ENCODE measurements around the gene CD2BP2. TPM values are rescaled to one million over a fixed set of nuclear protein-coding genes. Genes with fewer than 3 reads are reported as not detected.

CD2BP2 gene
- total and polyA plus RNA-seq, 2 of the 13 experiments (the other 11 are each of a cell fraction or from before 2014, with no cell fraction given) = 24.9 to 54.6 TPM

DNA sequence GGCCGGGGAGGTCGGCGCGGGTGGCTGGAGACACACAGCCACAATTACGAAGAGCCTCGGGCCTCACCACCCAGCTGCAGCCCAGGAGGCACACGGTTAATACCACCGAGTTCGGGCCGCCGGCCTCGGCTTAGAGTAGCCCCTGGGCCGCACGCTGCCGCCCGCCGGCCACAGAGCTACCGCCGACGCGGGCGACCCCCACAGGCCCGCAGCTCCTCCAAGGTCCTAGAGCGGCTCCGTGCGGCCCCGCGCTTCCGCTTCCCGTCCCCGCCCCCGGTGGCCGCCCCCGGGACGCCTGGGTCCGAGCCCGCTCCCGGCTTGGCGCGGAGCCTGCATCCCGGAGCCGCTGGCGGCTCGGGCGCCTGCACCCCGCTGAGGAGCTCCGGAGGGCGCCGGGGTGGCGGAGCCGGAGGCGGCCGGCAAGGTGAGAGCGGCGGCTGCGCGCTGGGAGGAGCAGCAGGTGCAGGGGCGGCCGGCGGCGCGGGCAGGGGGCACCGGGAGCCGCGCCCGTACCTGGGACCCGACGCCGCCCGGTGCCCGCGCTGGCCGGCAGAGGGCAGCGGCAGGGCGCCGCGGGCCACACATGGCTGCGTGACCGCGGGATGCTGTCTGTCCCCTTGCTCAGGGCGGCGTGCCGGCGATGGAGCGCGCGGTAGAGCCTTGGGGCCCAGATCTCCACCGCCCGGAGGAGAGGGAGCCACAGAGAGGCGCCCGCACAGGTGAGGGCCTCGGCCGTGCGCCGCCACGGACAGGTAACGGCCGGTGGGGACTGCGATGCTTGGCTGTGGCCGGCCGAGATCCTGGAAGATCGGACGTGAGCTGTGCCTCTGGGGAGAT lies 40.3 kb upstream of the CD2BP2 start, which contains the start of gene ZNF48 (continued):
- 0 out of 2 replicates have a peak, but pooled peaks have one; percentile 16 for TF ChIP-seq ZNF839 (CRISPR knock-in tag; IDR thresholded peaks at IDR 0.05; ENCODE audit: borderline replicate concordance)
- TF ChIP-seq, protein P1, sequence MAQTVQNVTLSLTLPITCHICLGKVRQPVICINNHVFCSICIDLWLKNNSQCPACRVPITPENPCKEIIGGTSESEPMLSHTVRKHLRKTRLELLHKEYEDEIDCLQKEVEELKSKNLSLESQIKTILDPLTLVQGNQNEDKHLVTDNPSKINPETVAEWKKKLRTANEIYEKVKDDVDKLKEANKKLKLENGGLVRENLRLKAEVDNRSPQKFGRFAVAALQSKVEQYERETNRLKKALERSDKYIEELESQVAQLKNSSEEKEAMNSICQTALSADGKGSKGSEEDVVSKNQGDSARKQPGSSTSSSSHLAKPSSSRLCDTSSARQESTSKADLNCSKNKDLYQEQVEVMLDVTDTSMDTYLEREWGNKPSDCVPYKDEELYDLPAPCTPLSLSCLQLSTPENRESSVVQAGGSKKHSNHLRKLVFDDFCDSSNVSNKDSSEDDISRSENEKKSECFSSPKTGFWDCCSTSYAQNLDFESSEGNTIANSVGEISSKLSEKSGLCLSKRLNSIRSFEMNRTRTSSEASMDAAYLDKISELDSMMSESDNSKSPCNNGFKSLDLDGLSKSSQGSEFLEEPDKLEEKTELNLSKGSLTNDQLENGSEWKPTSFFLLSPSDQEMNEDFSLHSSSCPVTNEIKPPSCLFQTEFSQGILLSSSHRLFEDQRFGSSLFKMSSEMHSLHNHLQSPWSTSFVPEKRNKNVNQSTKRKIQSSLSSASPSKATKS (CRISPR knock-in tag; IDR thresholded peaks at IDR 0.05) = no peak
- 0 out of 2 replicates have a peak, but pooled peaks have one; percentile 38 for TF ChIP-seq TBX2 (CRISPR knock-in tag; IDR thresholded peaks at IDR 0.05; ENCODE audit: borderline replicate concordance)
- no peak for TF ChIP-seq REL (CRISPR knock-in tag; conservative IDR thresholded peaks at IDR 0.05)
- TF ChIP-seq ZNF224 (CRISPR knock-in tag; IDR thresholded peaks at IDR 0.05) = peak; percentile 90
- TF ChIP-seq, protein P2, sequence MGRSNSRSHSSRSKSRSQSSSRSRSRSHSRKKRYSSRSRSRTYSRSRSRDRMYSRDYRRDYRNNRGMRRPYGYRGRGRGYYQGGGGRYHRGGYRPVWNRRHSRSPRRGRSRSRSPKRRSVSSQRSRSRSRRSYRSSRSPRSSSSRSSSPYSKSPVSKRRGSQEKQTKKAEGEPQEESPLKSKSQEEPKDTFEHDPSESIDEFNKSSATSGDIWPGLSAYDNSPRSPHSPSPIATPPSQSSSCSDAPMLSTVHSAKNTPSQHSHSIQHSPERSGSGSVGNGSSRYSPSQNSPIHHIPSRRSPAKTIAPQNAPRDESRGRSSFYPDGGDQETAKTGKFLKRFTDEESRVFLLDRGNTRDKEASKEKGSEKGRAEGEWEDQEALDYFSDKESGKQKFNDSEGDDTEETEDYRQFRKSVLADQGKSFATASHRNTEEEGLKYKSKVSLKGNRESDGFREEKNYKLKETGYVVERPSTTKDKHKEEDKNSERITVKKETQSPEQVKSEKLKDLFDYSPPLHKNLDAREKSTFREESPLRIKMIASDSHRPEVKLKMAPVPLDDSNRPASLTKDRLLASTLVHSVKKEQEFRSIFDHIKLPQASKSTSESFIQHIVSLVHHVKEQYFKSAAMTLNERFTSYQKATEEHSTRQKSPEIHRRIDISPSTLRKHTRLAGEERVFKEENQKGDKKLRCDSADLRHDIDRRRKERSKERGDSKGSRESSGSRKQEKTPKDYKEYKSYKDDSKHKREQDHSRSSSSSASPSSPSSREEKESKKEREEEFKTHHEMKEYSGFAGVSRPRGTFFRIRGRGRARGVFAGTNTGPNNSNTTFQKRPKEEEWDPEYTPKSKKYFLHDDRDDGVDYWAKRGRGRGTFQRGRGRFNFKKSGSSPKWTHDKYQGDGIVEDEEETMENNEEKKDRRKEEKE (IDR thresholded peaks at IDR 0.05) = no peak
- TF ChIP-seq THAP11 (CRISPR knock-in tag; IDR thresholded peaks at IDR 0.05) = peak; percentile 92
- TF ChIP-seq RFXAP (CRISPR knock-in tag; IDR thresholded peaks at IDR 0.05; ENCODE audit: borderline replicate concordance) = peak; percentile 56; the same call in 1 of the 2 replicates
- no peak for TF ChIP-seq CC2D1A (CRISPR knock-in tag; IDR thresholded peaks at IDR 0.05)
- TF ChIP-seq NFATC3 (CRISPR knock-in tag; IDR thresholded peaks at IDR 0.05) = no peak
- peak; percentile 71; the same call in 1 of the 2 replicates for TF ChIP-seq FOXC1 (CRISPR knock-in tag; IDR thresholded peaks at IDR 0.05; ENCODE audit: borderline replicate concordance)
- peak; percentile 72; the same call in 1 of the 2 replicates for TF ChIP-seq ZNF788 (CRISPR knock-in tag; IDR thresholded peaks at IDR 0.05; ENCODE audit: borderline replicate concordance)
- TF ChIP-seq ZSCAN9 (CRISPR knock-in tag; IDR thresholded peaks at IDR 0.05; ENCODE audit: borderline replicate concordance) = peak; percentile 44; the same call in 1 of the 2 replicates
- TF ChIP-seq MAFF (IDR thresholded peaks at IDR 0.05; ENCODE audit: low read depth, low read length) = no peak
- TF ChIP-seq ZNF879 (CRISPR knock-in tag; IDR thresholded peaks at IDR 0.05) = no peak
- peak; percentile 38 for TF ChIP-seq SRSF1 (optimal IDR thresholded peaks at IDR 0.05; ENCODE audit: low read depth, low read length)
- no peak for TF ChIP-seq TRIM24 (CRISPR knock-in tag; IDR thresholded peaks at IDR 0.05)
- TF ChIP-seq, protein P3, sequence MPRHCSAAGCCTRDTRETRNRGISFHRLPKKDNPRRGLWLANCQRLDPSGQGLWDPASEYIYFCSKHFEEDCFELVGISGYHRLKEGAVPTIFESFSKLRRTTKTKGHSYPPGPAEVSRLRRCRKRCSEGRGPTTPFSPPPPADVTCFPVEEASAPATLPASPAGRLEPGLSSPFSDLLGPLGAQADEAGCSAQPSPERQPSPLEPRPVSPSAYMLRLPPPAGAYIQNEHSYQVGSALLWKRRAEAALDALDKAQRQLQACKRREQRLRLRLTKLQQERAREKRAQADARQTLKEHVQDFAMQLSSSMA (CRISPR knock-in tag; IDR thresholded peaks at IDR 0.05) = peak; percentile 77
- no peak for TF ChIP-seq SP140L (CRISPR knock-in tag; IDR thresholded peaks at IDR 0.05; ENCODE audit: borderline replicate concordance)
- TF ChIP-seq NR2F2 (IDR thresholded peaks at IDR 0.05; ENCODE audit: borderline replicate concordance, low read depth) = peak; percentile 25; the same call in 1 of the 2 replicates
- peak; percentile 95 for TF ChIP-seq SAP130 (CRISPR knock-in tag; IDR thresholded peaks at IDR 0.05; ENCODE audit: low read depth)
- TF ChIP-seq, protein P4, sequence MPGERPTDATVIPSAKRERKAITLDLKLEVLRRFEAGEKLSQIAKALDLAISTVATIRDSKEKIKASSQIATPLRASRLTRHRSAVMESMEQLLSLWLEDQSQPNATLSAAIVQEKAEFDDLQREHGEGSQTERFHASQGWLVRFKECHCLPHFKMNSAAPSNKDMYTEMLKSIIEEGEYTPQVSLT (CRISPR knock-in tag; IDR thresholded peaks at IDR 0.05; ENCODE audit: borderline replicate concordance, low read depth) = no peak
- no peak; the same call in 1 of the 2 replicates for TF ChIP-seq PAWR (CRISPR knock-in tag; IDR thresholded peaks at IDR 0.05; ENCODE audit: borderline replicate concordance)
